GM21737 (cell line): Measurements from ENCODE around the gene EMC10.

Experiments
- ATAC-seq: cut with Tn5 transposase; IDR thresholded peaks from one replicate; pipeline ENCODE4 v1.9.1; 2021; ENCODE audit warnings: mild to moderate bottlenecking, moderate library complexity; ENCODE audit not compliant: unreplicated experiment

Gene EMC10

GRCh38 chr19:50495020-50495531 is 18.8 kb downstream of the EMC10 start:
- no peak for ATAC-seq

GRCh38 chr19:50496189-50497021 is 20.1 kb downstream of the EMC10 start:
- no peak for ATAC-seq

- ATAC-seq: no peak
Observed at GRCh38 chr19:50497022-50497405, 20.7 kb downstream of the EMC10 start.

GRCh38 chr19:50498219-50499056 is 22.1 kb downstream of the EMC10 start:
- no peak for ATAC-seq

- no peak for ATAC-seq
Observed at GRCh38 chr19:50500060-50500752, 23.9 kb downstream of the EMC10 start.

GRCh38 chr19:50500753-50501151 is 24.4 kb downstream of the EMC10 start:
- no peak for ATAC-seq

GRCh38 chr19:50501186-50501567 is 24.9 kb downstream of the EMC10 start:
- no peak for ATAC-seq

- ATAC-seq: no peak
Observed at GRCh38 chr19:50501568-50502475, 25.5 kb downstream of the EMC10 start.

GRCh38 chr19:50505856-50506611 is 29.7 kb downstream of the EMC10 start:
- ATAC-seq: no peak

- no peak for ATAC-seq
Observed at GRCh38 chr19:50506700-50507099, 30.4 kb downstream of the EMC10 start.

GRCh38 chr19:50507376-50507775 is 31.1 kb downstream of the EMC10 start:
- ATAC-seq: no peak

- no peak for ATAC-seq
Observed at GRCh38 chr19:50508843-50509190, 32.5 kb downstream of the EMC10 start.

GRCh38 chr19:50509366-50509765 is 33.1 kb downstream of the EMC10 start:
- no peak for ATAC-seq

GRCh38 chr19:50510121-50510670 is 33.9 kb downstream of the EMC10 start:
- ATAC-seq: no peak

- no peak for ATAC-seq
Observed at GRCh38 chr19:50510700-50511068, 34.4 kb downstream of the EMC10 start.

- peak; percentile 85 for ATAC-seq
Observed at GRCh38 chr19:50511069-50511822, 34.9 kb downstream of the EMC10 start, which contains the start of gene JOSD2. Gene JOSD2 (minus strand): TSS chr19:50511191. CDS start chr19:50510431, 760 bp downstream.

GRCh38 chr19:50512112-50512998 is 36.0 kb downstream of the EMC10 start:
- ATAC-seq: no peak
